Measurements from ENCODE around the gene HLA-C. TPM values are rescaled to one million over a fixed set of nuclear protein-coding genes. Genes with fewer than 3 reads are reported as not detected.

The HLA-C gene
- total and polyA plus RNA-seq, 10 of the 15 experiments (the other 5 are each of a cell fraction or from before 2014, with no cell fraction given) = 121 to 1,092 (median 806) TPM

DNA sequence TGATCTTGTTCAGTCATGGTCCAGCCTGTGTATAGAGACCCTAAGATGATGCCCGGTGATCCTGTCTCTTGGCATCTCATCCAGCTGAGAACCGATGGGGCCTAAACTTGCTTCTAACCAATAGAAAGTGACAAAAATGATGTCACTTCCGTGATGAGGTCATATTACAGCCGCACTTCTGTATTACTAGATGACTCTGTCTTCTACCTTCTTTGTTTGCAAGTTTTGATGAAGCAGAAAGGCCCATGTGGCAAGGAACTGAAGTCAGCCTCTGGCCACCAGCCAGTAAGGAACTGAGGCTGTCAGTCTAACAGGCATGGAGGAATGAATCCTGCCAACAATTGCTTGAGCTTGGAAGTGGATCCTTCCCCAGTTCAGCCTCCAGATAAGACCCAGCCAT lies 32.8 kb upstream of the HLA-C start:
- Histone ChIP-seq H3K9me3 (replicated peaks; ENCODE audit: control insufficient read depth, insufficient read depth, low read length) (no peaks in the 10 kb centered on the region), H4K20me1 (ENCODE audit: control insufficient read depth, insufficient read depth) (no peaks in the 10 kb centered on the region), H3K79me2 (ENCODE audit: control insufficient read depth, insufficient read depth, low read length) (no peaks in the 10 kb centered on the region), H3K4me3 (no peak overlapping the region), H3K27me3 (replicated peaks in 1 of 2; ENCODE audit: control insufficient read depth in 2 of 2, insufficient read depth in 2 of 2, low read length in 1 of 2) (no peaks in the 10 kb centered on the region; a peak in 1 of 4 replicates), H3K36me3 (ENCODE audit: control insufficient read depth in 2 of 2, insufficient read depth in 2 of 2, low read length in 1 of 2) (no peaks in the 10 kb centered on the region), H3K27ac (ENCODE audit: control insufficient read depth, insufficient read depth) (no peak overlapping the region), H3K9ac (ENCODE audit: control insufficient read depth, insufficient read depth, low read length) (no peak overlapping the region), H3K4me2 (ENCODE audit: control insufficient read depth, insufficient read depth) (no peak overlapping the region), H3K4me1 (ENCODE audit: control insufficient read depth, insufficient read depth, low read length) (no peaks in the 10 kb centered on the region), H2AFZ (ENCODE audit: control insufficient read depth, low read depth, low read length) (no peak overlapping the region)
- BruUV-seq (replicated peaks) = no TSS peak
- DNase-seq (ENCODE audit: low read depth, low spot score) (no peak), ATAC-seq (peak; percentile 44), FAIRE-seq (no peak)
- intact Hi-C loops (cut with micrococcal nuclease; ENCODE audit: unreplicated experiment) = no loop called here
- CTCF ChIA-PET = interaction anchor here (0.9 to 2.0 kb wide), 3 partner anchors 8 to 139 kb away, joined by 3 to 5 read pairs (median 3); no protein-coding TSS in a partner anchor
- RAD21 ChIA-PET (ENCODE audit: unreplicated experiment) = interaction anchor here (1.0 kb wide), 1 partner anchor 32 kb away, joined by 3 read pairs; no protein-coding TSS in a partner anchor
- TF ChIP-seq ZNF622 (IDR thresholded peaks at IDR 0.05) (no peak), MTA3 (IDR thresholded peaks at IDR 0.05; ENCODE audit: borderline replicate concordance, low read length) (no peak), PKNOX1 (IDR thresholded peaks at IDR 0.05) (peak; percentile 51), RUNX3 (IDR thresholded peaks at IDR 0.05; ENCODE audit: low read length) (peak; percentile 39; the same call in 1 of the 2 replicates), CREM (IDR thresholded peaks at IDR 0.05; ENCODE audit: low read depth) (peak; percentile 59; the same call in 1 of the 2 replicates), IRF3 (IDR thresholded peaks at IDR 0.05) (no peak), MEF2A (IDR thresholded peaks at IDR 0.05; ENCODE audit: insufficient read depth, low read depth, low read length) (no peak), STAT1 (conservative IDR thresholded peaks at IDR 0.05) (no peak), NFYA (IDR thresholded peaks at IDR 0.05; ENCODE audit: borderline replicate concordance, low read depth, low read length) (no peak), ATF7 (IDR thresholded peaks at IDR 0.05; ENCODE audit: low read depth) (peak; percentile 88), ASH2L (IDR thresholded peaks at IDR 0.05; ENCODE audit: borderline replicate concordance, low read depth) (no peak), CREB1 (IDR thresholded peaks at IDR 0.05; ENCODE audit: low read depth) (peak; percentile 77), FOXM1 (IDR thresholded peaks at IDR 0.05; ENCODE audit: low read depth, low read length) (no peak), GABPA (IDR thresholded peaks at IDR 0.05; ENCODE audit: low read depth) (peak; percentile 54), JUNB (IDR thresholded peaks at IDR 0.05) (peak; percentile 52), NFIC (IDR thresholded peaks at IDR 0.05; ENCODE audit: low read depth, low read length) (peak; percentile 55; the same call in 1 of the 2 replicates), RBBP5 (conservative IDR thresholded peaks at IDR 0.05) (no peak), ATF2 (IDR thresholded peaks at IDR 0.05; ENCODE audit: low read length) (peak; percentile 86), STAT3 (IDR thresholded peaks at IDR 0.05; ENCODE audit: low read depth, low read length) (no peak)
- SMC1A ChIA-PET (ENCODE audit: uncharacterized antibody, unreplicated experiment) = no interaction called here
- POLR2A ChIA-PET = no interaction called here
- in situ Hi-C loops (cut with MboI) = no loop called here
- WGBS (ENCODE audit: insufficient coverage, insufficient replicate concordance, low lambda C conversion rate, missing lambda C conversion rate) = 34% methylated on average over 4 of the region's 4 CpGs

Measured in GM12878 (cell line).